ENCODE data around the gene PRKN.

Gene PRKN

GRCh38 chr6:161630674-161631073 lies 1096.9 kb downstream of the PRKN start:
- H3K4me3 ChIP-seq (ENCODE audit: low read depth, low read length), result no peak overlapping the region
- no peak for TF ChIP-seq CTCF (IDR thresholded peaks at IDR 0.05; ENCODE audit: low read depth, low read length)

GRCh38 chr6:161626132-161626676 lies 1101.4 kb downstream of the PRKN start:
- no peak for TF ChIP-seq CTCF (IDR thresholded peaks at IDR 0.05; ENCODE audit: low read depth, low read length)

GRCh38 chr6:161624111-161624510 lies 1103.5 kb downstream of the PRKN start:
- TF ChIP-seq CTCF (IDR thresholded peaks at IDR 0.05; ENCODE audit: low read depth, low read length), result no peak
- H3K4me3 ChIP-seq (ENCODE audit: low read depth, low read length), result no peak overlapping the region

More at GRCh38 chr6:161626132-161626676, 1101.4 kb downstream of the PRKN start:
- no peak overlapping the region for H3K4me3 ChIP-seq (ENCODE audit: low read depth, low read length)

- no peak overlapping the region for H3K4me3 ChIP-seq (ENCODE audit: low read depth, low read length)
- no peak for TF ChIP-seq CTCF (IDR thresholded peaks at IDR 0.05; ENCODE audit: low read depth, low read length)
These were observed 1104.8 kb downstream of the PRKN start for GRCh38 chr6:161622779-161623178.

- no peak for TF ChIP-seq CTCF (IDR thresholded peaks at IDR 0.05; ENCODE audit: low read depth, low read length)
- H3K4me3 ChIP-seq (ENCODE audit: low read depth, low read length), result no peak overlapping the region
These were observed 1108.6 kb downstream of the PRKN start for GRCh38 chr6:161618831-161619454.

GRCh38 chr6:161613711-161614110 lies 1113.9 kb downstream of the PRKN start:
- H3K4me3 ChIP-seq (ENCODE audit: low read depth, low read length), result no peak overlapping the region

More at GRCh38 chr6:161613711-161614110, 1113.9 kb downstream of the PRKN start:
- no peak for TF ChIP-seq CTCF (IDR thresholded peaks at IDR 0.05; ENCODE audit: low read depth, low read length)

All from WI38 (cell line).